Astrocyte (in vitro differentiated cells and primary cell): ENCODE data around the gene PCBD2.

Experiments
- EZH2 ChIP-seq: IDR thresholded peaks from 2 replicates; pipeline ENCODE4 v1.6.1; 2012; ENCODE audit warnings: mild to moderate bottlenecking, low read length, inconsistent platforms; ENCODE audit not compliant: insufficient read depth
- TF ChIP-seq, protein P1 (sequence below): IDR thresholded peaks from 2 replicates; pipeline ENCODE4 v1.5.1; 2011; ENCODE audit warnings: low read depth, mild to moderate bottlenecking, inconsistent platforms, low read length, moderate library complexity; ENCODE audit not compliant: insufficient read depth

DNA sequence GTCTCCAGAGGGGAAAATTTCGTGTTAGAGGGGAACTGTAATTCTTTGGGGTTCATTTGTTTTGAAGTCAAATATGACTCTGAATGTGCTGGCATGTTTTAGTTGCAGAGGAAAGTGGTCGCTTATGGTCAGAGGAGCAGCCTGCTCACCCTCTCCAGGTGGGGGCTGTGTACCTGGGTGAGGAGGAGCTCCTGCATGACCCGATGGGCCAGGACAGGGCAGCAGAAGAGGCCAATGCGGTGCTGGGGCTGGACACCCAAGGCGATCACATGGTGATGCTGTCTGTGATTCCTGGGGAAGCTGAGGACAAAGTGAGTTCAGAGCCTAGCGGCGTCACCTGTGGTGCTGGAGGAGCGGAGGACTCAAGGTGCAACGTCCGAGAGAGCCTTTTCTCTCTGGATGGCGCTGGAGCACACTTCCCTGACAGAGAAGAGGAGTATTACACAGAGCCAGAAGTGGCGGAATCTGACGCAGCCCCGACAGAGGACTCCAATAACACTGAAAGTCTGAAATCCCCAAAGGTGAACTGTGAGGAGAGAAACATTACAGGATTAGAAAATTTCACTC lies 17.3 kb upstream of the PCBD2 start:
- TF ChIP-seq, protein P1, sequence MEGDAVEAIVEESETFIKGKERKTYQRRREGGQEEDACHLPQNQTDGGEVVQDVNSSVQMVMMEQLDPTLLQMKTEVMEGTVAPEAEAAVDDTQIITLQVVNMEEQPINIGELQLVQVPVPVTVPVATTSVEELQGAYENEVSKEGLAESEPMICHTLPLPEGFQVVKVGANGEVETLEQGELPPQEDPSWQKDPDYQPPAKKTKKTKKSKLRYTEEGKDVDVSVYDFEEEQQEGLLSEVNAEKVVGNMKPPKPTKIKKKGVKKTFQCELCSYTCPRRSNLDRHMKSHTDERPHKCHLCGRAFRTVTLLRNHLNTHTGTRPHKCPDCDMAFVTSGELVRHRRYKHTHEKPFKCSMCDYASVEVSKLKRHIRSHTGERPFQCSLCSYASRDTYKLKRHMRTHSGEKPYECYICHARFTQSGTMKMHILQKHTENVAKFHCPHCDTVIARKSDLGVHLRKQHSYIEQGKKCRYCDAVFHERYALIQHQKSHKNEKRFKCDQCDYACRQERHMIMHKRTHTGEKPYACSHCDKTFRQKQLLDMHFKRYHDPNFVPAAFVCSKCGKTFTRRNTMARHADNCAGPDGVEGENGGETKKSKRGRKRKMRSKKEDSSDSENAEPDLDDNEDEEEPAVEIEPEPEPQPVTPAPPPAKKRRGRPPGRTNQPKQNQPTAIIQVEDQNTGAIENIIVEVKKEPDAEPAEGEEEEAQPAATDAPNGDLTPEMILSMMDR = no peak
- TF ChIP-seq EZH2 = no peak
